Measurements from ENCODE around the gene HPDL.

The HPDL gene

DNA sequence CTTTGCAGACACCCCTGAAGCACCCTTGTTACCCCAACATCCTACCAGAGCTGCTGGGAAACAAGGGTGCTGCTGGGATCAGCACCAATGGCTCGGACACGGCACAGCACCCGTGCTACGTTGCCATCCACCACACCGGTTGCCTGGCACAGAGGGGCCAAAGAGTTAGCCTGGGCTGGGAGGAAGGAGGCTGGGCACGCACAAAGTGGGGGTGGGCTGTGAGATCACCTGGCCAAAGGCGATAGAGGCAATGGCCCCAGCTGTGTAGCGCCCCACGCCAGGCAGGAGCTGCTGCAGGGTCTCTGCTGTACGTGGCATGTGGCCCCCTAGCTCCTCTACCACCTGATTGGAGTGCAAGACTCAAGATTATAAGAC lies 5.6 kb downstream of the HPDL start:
- in situ Hi-C loops (cut with HindIII; ENCODE audit: low sequenced_read_pairs), result no loop called here
- H3K4me3 ChIP-seq (ENCODE audit: low read depth, low read length), result no peak overlapping the region
- no peak for DNase-seq (ENCODE audit: low read depth, low spot score)
- TF ChIP-seq, protein P1, sequence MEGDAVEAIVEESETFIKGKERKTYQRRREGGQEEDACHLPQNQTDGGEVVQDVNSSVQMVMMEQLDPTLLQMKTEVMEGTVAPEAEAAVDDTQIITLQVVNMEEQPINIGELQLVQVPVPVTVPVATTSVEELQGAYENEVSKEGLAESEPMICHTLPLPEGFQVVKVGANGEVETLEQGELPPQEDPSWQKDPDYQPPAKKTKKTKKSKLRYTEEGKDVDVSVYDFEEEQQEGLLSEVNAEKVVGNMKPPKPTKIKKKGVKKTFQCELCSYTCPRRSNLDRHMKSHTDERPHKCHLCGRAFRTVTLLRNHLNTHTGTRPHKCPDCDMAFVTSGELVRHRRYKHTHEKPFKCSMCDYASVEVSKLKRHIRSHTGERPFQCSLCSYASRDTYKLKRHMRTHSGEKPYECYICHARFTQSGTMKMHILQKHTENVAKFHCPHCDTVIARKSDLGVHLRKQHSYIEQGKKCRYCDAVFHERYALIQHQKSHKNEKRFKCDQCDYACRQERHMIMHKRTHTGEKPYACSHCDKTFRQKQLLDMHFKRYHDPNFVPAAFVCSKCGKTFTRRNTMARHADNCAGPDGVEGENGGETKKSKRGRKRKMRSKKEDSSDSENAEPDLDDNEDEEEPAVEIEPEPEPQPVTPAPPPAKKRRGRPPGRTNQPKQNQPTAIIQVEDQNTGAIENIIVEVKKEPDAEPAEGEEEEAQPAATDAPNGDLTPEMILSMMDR (IDR thresholded peaks at IDR 0.05; ENCODE audit: low read depth, low read length), result no peak

DNA sequence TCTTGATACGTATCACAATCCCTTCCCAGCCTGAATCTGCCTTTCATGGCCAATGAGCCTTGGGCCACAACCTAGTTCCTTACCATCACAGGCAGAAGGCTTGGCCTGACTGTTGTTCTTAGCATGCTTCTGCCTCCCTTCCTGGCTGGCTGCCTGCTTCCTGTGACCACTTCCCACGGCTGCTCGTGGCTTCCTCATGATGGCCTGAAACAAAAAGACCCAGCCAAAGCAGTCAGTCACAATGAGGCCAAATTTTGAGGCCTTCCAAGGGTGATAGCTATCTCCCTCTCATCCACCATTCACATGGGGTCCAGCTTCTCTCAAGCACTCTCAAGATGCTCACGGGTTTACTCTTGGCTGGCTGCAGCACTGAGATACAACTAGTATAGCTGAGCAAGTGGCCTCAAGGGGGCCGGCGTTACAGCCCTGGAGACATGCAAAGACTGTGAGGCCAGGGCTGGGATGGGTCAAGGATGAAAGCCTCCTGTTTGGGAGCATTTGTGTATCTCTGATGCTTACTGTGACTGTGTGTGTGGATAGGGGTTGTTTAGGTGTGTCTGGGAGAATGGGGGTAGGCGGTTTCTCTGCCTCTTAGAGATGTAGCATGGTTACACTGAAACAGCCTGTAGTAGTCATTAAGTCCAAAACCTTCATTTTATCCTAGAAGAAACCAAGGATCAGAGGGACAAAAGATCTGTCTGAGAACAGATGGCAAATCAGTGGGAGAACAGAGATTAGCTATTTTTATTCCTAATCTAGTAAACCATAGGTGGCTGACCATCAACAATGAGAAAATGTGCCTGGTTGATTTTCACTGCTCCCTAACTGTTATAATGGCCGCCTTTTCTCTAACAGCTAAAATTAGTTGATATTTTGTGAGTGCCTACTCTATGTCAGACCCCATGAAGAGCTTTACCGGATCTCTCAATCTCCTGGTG lies 7.9 kb downstream of the HPDL start:
- DNase-seq (ENCODE audit: low read depth, low spot score), result no peak
- in situ Hi-C loops (cut with HindIII; ENCODE audit: low sequenced_read_pairs), result no loop called here
- TF ChIP-seq, protein P1 (IDR thresholded peaks at IDR 0.05; ENCODE audit: low read depth, low read length), result no peak
- no peak overlapping the region for H3K4me3 ChIP-seq (ENCODE audit: low read depth, low read length)

DNA sequence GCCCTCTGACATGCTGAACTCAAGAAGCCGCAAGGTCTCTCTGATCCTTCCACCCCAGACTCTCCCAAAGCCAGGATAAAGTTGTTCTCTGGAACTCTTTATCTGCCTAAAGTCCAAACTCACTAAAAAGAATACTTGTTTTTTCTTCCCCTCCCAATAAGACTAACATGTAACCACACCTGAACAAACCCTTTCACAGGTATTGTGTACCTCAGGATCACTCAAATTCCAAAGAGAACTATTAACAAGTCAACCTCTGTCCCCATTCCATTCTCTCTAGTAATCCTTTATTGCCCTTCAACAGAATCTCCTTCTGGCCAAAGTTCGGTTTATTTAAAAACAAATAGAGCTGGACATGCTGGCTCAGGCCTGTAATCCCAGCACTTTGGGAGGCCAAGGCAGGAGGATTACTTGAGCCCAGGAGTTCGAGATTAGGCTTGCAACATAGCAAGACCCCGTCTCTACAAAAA lies 9.2 kb downstream of the HPDL start:
- no peak for DNase-seq (ENCODE audit: low read depth, low spot score)
- H3K4me3 ChIP-seq (ENCODE audit: low read depth, low read length), result no peak overlapping the region
- in situ Hi-C loops (cut with HindIII; ENCODE audit: low sequenced_read_pairs), result no loop called here
- TF ChIP-seq, protein P1 (IDR thresholded peaks at IDR 0.05; ENCODE audit: low read depth, low read length), result no peak

- no peak for DNase-seq (ENCODE audit: low read depth, low spot score)
- in situ Hi-C loops (cut with HindIII; ENCODE audit: low sequenced_read_pairs), result no loop called here
- TF ChIP-seq, protein P1 (IDR thresholded peaks at IDR 0.05; ENCODE audit: low read depth, low read length), result no peak
- no peak overlapping the region for H3K4me3 ChIP-seq (ENCODE audit: low read depth, low read length)
These were observed 11.1 kb downstream of the HPDL start for GRCh38 chr1:45337630-45338325.

DNA sequence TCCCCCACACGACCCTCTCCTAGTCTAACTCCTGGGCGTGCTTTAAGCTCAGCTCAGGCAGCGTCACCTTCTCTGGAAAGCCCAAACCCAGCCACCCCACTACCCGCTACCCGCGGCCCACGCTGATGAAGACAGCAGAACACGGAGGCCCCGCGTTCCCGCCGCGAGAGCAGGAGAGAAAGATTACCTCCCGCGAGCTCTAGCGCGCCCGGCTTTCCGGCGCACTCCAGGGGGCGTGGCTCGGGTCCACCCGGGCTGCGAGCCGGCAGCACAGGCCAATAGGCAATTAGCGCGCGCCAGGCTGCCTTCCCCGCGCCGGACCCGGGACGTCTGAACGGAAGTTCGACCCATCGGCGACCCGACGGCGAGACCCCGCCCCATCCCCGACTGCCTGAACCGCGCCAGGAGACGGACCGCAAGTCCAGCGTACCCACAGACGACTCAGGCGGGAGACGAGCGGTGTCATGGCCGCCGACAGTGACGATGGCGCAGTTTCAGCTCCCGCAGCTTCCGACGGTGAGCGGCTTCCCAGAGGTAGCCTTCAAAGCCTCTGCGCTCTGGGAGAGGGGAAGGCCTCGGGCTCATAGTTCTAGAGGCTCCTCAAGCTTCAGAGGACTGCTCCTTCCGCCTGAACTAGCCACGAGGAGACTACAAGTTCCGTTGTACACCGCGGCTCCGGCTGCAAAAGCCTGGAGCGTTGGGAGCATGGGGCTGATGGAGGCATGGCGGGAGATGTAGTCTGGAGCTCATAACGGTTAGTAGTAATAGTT lies 13.3 kb downstream of the HPDL start, which contains the start of the genes MUTYH and TOE1:
MUTYH (minus strand) TSS at position 652 of the 770 bp plus-strand sequence. CDS start 5,935 bp downstream, outside the sequence.
TOE1 (plus strand) TSS at position 382 of the 770 bp plus-strand sequence; CDS start at position 465, 83 bp downstream.
- TF ChIP-seq, protein P1 (IDR thresholded peaks at IDR 0.05; ENCODE audit: low read depth, low read length), result no peak
- in situ Hi-C loops (cut with HindIII; ENCODE audit: low sequenced_read_pairs), result no loop called here
- H3K4me3 ChIP-seq (ENCODE audit: low read depth, low read length), result peak within 1 kb of the TSS; percentile 89
- peak; percentile 94 for DNase-seq (ENCODE audit: low read depth, low spot score)

Measured in astrocyte of the spinal cord (primary cell).